ENCODE data around the gene TMEM42. TPM values are rescaled to one million over a fixed set of nuclear protein-coding genes. Genes with fewer than 3 reads are reported as not detected.

Gene TMEM42
- total RNA-seq, 4 donors from 2014 or later = 6.8 to 23.8 (median 19.7) TPM

GRCh38 chr3:44914936-44915335 is 53.2 kb downstream of the TMEM42 start:
- TF ChIP-seq CTCF (IDR thresholded peaks at IDR 0.05; ENCODE audit: low read depth) = no peak

Other genes starting within 250 kb of the TMEM42 start
- 10 to 100 TPM; 13.1 to 17.4 (median 15.0) TPM for gene ZNF197, start 236.9 kb upstream of the TMEM42 start, total RNA-seq
- 10 to 100 TPM in 3 of 4 donors, 1 to 10 TPM in 1; 8.2 to 13.2 (median 10.8) TPM for gene ZNF35, start 213.2 kb upstream of the TMEM42 start, total RNA-seq
- 1 to 10 TPM; 3.9 to 6.2 (median 4.6) TPM for gene ZNF502, start 149.3 kb upstream of the TMEM42 start, total RNA-seq
- gene ZNF501, start 132.3 kb upstream of the TMEM42 start, total RNA-seq = 1 to 10 TPM; 3.9 to 9.5 (median 4.6) TPM
- gene KIAA1143, start 100.3 kb upstream of the TMEM42 start, total RNA-seq = 10 to 100 TPM; 21.5 to 27.1 (median 25.0) TPM
- 1 to 10 TPM in 2 of 4 donors, under 1 TPM in 1, not detected in 1; 0.98 to 2.5 (median 1.5) TPM for gene KIF15, start 100.1 kb upstream of the TMEM42 start, total RNA-seq
- gene TGM4, start 12.7 kb downstream of the TMEM42 start, total RNA-seq = not detected
- gene ZDHHC3, start 114.3 kb downstream of the TMEM42 start, total RNA-seq = 100 to 1,000 TPM in 3 of 4 donors, 10 to 100 TPM in 1; 77.2 to 127 (median 111) TPM
- gene EXOSC7, start 114.3 kb downstream of the TMEM42 start, total RNA-seq = 10 to 100 TPM; 44.2 to 70.8 (median 54.8) TPM
- 1,000 to 10,000 TPM in 1 of 4 donors, 100 to 1,000 TPM in 3; 265 to 1,223 (median 383) TPM for gene CLEC3B, start 164.4 kb downstream of the TMEM42 start, total RNA-seq

All from subcutaneous adipose tissue (tissue), 4 donors.